Loucy (cell line): ENCODE measurements around the gene SLC39A13.
A peak's percentile ranks its signal among the peaks of the same experiment; 100 is the strongest.

ENCODE experiments used
- H2AFZ ChIP-seq: fragments of 200-600 bp; sonication (generic); 2 replicates; pipeline ENCODE4 v1.6.0; 2016; ENCODE audit warnings: antibody characterized with exemption, mild to moderate bottlenecking, low read length, moderate library complexity
- H3F3A ChIP-seq: fragments of 200-600 bp; 2 replicates; pipeline ENCODE4 v1.6.0; 2016; ENCODE audit warnings: antibody characterized with exemption, low read depth, mild to moderate bottlenecking
- H3K27me3 ChIP-seq: fragments of 200-600 bp; sonication (generic); 2 replicates; pipeline ENCODE4 v1.6.1; 2014; ENCODE audit warnings: low read length, mild to moderate bottlenecking; ENCODE audit not compliant: insufficient read depth, poor library complexity, severe bottlenecking
- H3K36me3 ChIP-seq: fragments of 200-600 bp; sonication (generic); 2 replicates; pipeline ENCODE4 v1.6.1; 2016; ENCODE audit warnings: low read length; ENCODE audit not compliant: insufficient read depth
- H3K4me1 ChIP-seq: fragments of 200-600 bp; sonication (generic); 2 replicates; pipeline ENCODE4 v1.5.1; 2014; ENCODE audit warnings: low read length, mild to moderate bottlenecking; ENCODE audit not compliant: insufficient read depth, poor library complexity, severe bottlenecking
- H3K4me2 ChIP-seq: fragments of 200-600 bp; sonication (generic); 2 replicates; pipeline ENCODE4 v1.6.0; 2014; ENCODE audit warnings: antibody characterized with exemption, low read length, low read depth, mild to moderate bottlenecking; ENCODE audit not compliant: poor library complexity, severe bottlenecking
- H3K4me3 ChIP-seq: fragments of 200-600 bp; sonication (generic); 2 replicates; pipeline ENCODE4 v1.5.1; 2014; ENCODE audit warnings: low read length, mild to moderate bottlenecking, mixed read lengths; ENCODE audit not compliant: poor library complexity, severe bottlenecking
- H3K79me2 ChIP-seq: fragments of 200-600 bp; sonication (generic); 2 replicates; pipeline ENCODE4 v1.6.1; 2014; ENCODE audit warnings: low read length; ENCODE audit not compliant: insufficient read depth
- H3K9ac ChIP-seq: fragments of 200-600 bp; sonication (generic); 2 replicates; pipeline ENCODE4 v1.6.0; 2014; ENCODE audit warnings: mild to moderate bottlenecking, low read depth, low read length, moderate library complexity; ENCODE audit not compliant: poor library complexity, severe bottlenecking
- H3K9me2 ChIP-seq: fragments of 200-600 bp; sonication (generic); replicated peaks from 2 replicates; pipeline ENCODE4 v1.6.1; 2016; ENCODE audit warnings: low read depth, low read length, mixed read lengths
- H3K9me3 ChIP-seq: fragments of 200-600 bp; sonication (generic); 2 replicates; pipeline ENCODE4 v1.6.1; 2014; ENCODE audit warnings: mild to moderate bottlenecking, antibody characterized with exemption, low read length, low read depth; ENCODE audit not compliant: insufficient read depth
- H4K20me1 ChIP-seq: fragments of 200-600 bp; sonication (generic); 2 replicates; pipeline ENCODE4 v1.6.0; 2014; ENCODE audit warnings: antibody characterized with exemption, low read length, mild to moderate bottlenecking; ENCODE audit not compliant: insufficient read depth, poor library complexity, severe bottlenecking
- EZH2phosphoT487 ChIP-seq: fragments of 200-600 bp; IDR thresholded peaks from 2 replicates; pipeline ENCODE4 v1.6.1; 2018; ENCODE audit warnings: antibody characterized with exemption, mild to moderate bottlenecking, moderate library complexity, borderline replicate concordance
- TF ChIP-seq, protein P1 (sequence below): fragments of 200-600 bp; sonication (generic); conservative IDR thresholded peaks from 2 replicates; pipeline ENCODE4 v1.5.1; 2014; ENCODE audit warnings: mild to moderate bottlenecking, antibody characterized with exemption, low read length

SLC39A13 gene

DNA sequence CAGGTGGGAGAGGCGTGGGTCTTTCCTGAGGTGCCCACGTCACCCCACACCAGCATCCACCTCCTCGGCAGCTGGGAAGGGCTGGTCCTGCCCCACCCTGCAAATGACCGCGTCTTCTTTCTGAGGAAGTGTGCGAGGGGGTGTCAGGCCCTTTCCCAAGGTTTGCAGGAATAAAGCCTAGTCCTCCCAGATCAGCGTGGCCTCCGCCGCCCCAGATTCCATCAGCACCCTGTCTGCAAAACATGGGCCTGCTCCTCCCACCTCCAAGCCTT is 14.4 kb upstream of the SLC39A13 start:
- Histone ChIP-seq H3K36me3 (no peaks in the 10 kb centered on the region), H3K4me3 (peak overlapping the region; percentile 60), H3K9ac (peak overlapping the region; percentile 84), H3K9me2 (no peaks in the 10 kb centered on the region), H3K4me1 (peaks cover 76% of the 10 kb centered on the region), H3K4me2 (peak overlapping the region; percentile 83), H3K9me3 (no peaks in the 10 kb centered on the region), H3F3A (no peaks in the 10 kb centered on the region), H3K79me2 (no peaks in the 10 kb centered on the region), H2AFZ (no peak overlapping the region), H4K20me1 (no peaks in the 10 kb centered on the region), H3K27me3 (no peaks in the 10 kb centered on the region)
- TF ChIP-seq, protein P1, sequence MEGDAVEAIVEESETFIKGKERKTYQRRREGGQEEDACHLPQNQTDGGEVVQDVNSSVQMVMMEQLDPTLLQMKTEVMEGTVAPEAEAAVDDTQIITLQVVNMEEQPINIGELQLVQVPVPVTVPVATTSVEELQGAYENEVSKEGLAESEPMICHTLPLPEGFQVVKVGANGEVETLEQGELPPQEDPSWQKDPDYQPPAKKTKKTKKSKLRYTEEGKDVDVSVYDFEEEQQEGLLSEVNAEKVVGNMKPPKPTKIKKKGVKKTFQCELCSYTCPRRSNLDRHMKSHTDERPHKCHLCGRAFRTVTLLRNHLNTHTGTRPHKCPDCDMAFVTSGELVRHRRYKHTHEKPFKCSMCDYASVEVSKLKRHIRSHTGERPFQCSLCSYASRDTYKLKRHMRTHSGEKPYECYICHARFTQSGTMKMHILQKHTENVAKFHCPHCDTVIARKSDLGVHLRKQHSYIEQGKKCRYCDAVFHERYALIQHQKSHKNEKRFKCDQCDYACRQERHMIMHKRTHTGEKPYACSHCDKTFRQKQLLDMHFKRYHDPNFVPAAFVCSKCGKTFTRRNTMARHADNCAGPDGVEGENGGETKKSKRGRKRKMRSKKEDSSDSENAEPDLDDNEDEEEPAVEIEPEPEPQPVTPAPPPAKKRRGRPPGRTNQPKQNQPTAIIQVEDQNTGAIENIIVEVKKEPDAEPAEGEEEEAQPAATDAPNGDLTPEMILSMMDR, result no peak
- no peak for TF ChIP-seq EZH2phosphoT487

DNA sequence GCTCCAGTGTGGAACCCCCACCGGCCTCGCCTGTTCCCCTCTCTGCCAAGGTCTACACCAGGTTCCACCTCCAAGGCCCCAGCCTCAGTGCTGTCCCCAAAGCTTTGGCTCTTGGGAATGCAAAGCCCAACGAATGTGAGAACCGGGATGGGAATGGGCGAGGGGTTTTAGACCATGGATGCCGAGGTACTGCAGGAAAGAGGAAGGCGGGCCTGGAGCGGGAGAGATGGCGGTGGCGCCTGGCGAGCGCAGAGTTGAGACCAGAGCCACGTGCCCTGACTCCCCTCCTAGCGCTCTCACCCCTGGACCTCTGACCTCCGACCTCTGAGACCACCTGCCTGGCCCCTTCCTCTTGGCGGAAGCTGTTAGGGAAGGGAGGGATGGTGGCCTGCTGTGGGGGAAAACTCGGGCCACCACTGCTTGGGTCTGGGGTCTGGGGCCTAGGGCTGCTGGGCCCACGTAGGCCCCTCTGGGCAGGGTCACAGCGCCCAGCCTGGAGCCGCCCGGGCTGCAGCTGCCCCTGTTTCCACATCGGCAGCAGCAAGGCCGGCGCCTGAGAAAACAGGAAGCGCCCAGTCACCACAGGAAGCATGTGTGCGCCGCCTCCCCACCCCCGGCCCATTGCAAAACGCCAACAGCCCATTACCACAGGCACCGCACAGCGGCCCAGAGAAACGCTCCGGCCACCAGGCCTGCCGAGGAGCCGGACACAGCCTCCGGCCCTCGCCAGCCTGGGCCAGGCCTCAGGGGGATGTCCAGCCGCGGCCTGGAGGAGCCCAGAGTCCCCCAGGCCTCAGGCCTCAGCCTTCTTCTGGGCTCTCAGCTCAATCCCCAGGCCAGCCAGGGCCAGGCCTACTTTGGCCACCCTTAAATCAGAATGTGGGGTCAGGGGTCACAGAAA is 13.8 kb upstream of the SLC39A13 start:
- TF ChIP-seq EZH2phosphoT487, result no peak
- TF ChIP-seq, protein P1, result no peak
- no peaks in the 10 kb centered on the region for H3K9me3 ChIP-seq
- H3K4me1 ChIP-seq, result peaks cover 79% of the 10 kb centered on the region
- peak overlapping the region; percentile 84 for H3K9ac ChIP-seq
- H3K27me3 ChIP-seq, result no peaks in the 10 kb centered on the region
- H3K9me2 ChIP-seq, result no peaks in the 10 kb centered on the region
- peak overlapping the region; percentile 60 for H3K4me3 ChIP-seq
- H3K36me3 ChIP-seq, result no peaks in the 10 kb centered on the region
- H4K20me1 ChIP-seq, result no peaks in the 10 kb centered on the region
- no peak overlapping the region for H2AFZ ChIP-seq
- H3K4me2 ChIP-seq, result peak overlapping the region; percentile 83
- no peaks in the 10 kb centered on the region for H3K79me2 ChIP-seq
- H3F3A ChIP-seq, result no peaks in the 10 kb centered on the region

DNA sequence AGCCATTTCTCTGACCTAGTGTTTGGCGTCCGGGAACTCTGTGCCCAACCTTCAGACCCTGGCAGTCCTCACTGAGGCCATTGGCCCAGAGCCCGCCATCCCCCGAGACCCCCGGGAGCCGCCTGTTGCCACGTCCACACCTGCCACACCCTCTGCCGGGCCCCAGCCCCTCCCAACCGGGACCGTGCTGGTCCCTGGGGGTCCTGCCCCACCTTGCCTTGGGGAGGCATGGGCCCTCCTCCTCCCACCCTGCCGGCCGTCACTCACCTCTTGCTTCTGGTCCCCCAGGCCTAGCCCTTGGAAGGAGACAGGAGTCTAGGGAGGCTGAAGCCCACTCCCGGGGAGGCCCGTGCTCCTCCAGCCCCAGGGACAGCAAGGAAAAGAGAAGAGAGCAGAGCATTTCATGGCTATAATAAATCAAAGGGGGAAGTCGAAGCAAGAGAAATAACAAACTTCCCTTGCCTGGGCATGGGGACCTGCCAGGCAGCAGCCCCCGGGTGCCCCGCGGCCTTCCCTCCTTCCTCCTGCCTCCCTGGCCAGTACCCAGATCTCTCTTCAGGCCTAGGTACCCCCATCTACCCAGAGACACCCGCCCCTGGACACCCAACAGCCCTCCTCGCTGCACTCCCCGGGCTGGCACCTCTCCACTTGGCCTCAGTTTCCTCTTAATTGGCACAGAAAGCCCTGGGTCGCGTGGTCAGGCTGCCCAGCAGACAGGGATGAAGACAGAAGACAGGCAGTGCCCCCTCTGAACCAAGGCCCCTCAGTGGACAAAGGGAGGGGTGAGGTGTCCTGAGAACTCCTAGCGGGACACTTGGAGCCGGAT is 13.0 kb upstream of the SLC39A13 start:
- Histone ChIP-seq H2AFZ (no peak overlapping the region), H3K4me2 (peak overlapping the region; percentile 83)

More for the DNA sequence above, 13.0 kb upstream of the SLC39A13 start:
- TF ChIP-seq, protein P1, result no peak
- TF ChIP-seq EZH2phosphoT487, result no peak
- Histone ChIP-seq H3K79me2 (no peaks in the 10 kb centered on the region), H3K36me3 (no peaks in the 10 kb centered on the region), H3K9ac (peak overlapping the region; percentile 84), H3K4me1 (peaks cover 81% of the 10 kb centered on the region), H3K27me3 (no peaks in the 10 kb centered on the region), H3K9me2 (no peaks in the 10 kb centered on the region), H3K4me3 (peak overlapping the region; percentile 60), H3F3A (peaks cover 2% of the 10 kb centered on the region), H3K9me3 (no peaks in the 10 kb centered on the region), H4K20me1 (no peaks in the 10 kb centered on the region)
